A673 (cell line): ENCODE measurements around the gene SLC25A11. TPM values are rescaled to one million over a fixed set of nuclear protein-coding genes. Genes with fewer than 3 reads are reported as not detected.

Source experiments
- BruUV-seq: library from RNA; stranded (reverse); fragments of 400-500 nt; replicated peaks from 2 replicates; lab custom pipeline; 2021; lab: Mats Ljungman, UMichigan
- CTCF ChIA-PET: fragments of 300-600 bp; sonication (Branson Sonifier 250); formaldehyde crosslinking; loops from one replicate; lab custom pipeline; 2022; ENCODE audit warnings: antibody characterized with exemption; lab: Charles Lee
- POLR2A ChIA-PET: fragments of 300-600 bp; sonication (Branson Sonifier 250); formaldehyde crosslinking; loops from one replicate; lab custom pipeline; 2022; ENCODE audit warnings: antibody characterized with exemption; ENCODE audit not compliant: low non-redundant PET; lab: Charles Lee
- DNase-seq: peaks from one replicate; pipeline ENCODE4 v3.0.0-alpha.2; 2015; ENCODE audit warnings: low spot score
- H3K27ac ChIP-seq: fragments of 200-600 bp; sonication (generic); 2 replicates; pipeline ENCODE4 v1.5.1; 2016; ENCODE audit warnings: mixed run types, low read depth, mild to moderate bottlenecking, mixed read lengths, antibody characterized with exemption, low read length; ENCODE audit not compliant: poor library complexity, severe bottlenecking
- H3K27me3 ChIP-seq: fragments of 200-600 bp; sonication (generic); replicated peaks from 2 replicates; pipeline ENCODE4 v1.6.1; 2017; ENCODE audit warnings: mixed run types, low read depth, mild to moderate bottlenecking, mixed read lengths, antibody characterized with exemption, low read length; ENCODE audit not compliant: insufficient read depth, poor library complexity
- H3K36me3 ChIP-seq: fragments of 200-600 bp; sonication (generic); 2 replicates; pipeline ENCODE4 v1.6.1; 2016; ENCODE audit warnings: mixed run types, mild to moderate bottlenecking, mixed read lengths, antibody characterized with exemption, low read length; ENCODE audit not compliant: insufficient read depth, poor library complexity, severe bottlenecking
- H3K4me1 ChIP-seq: fragments of 200-600 bp; sonication (generic); 2 replicates; pipeline ENCODE4 v1.6.1; 2017; ENCODE audit warnings: mixed run types, mild to moderate bottlenecking, mixed read lengths, antibody characterized with exemption, low read length; ENCODE audit not compliant: insufficient read depth, poor library complexity, severe bottlenecking
- H3K4me3 ChIP-seq: fragments of 200-600 bp; sonication (generic); 2 replicates; pipeline ENCODE4 v1.5.1; 2016; ENCODE audit warnings: low read depth, mixed run types, mild to moderate bottlenecking, mixed read lengths, low read length; ENCODE audit not compliant: poor library complexity, severe bottlenecking
- H3K9me3 ChIP-seq: fragments of 200-600 bp; sonication (generic); 2 replicates; pipeline ENCODE4 v1.6.1; 2016; ENCODE audit warnings: mixed run types, low read depth, mild to moderate bottlenecking, mixed read lengths, antibody characterized with exemption, low read length; ENCODE audit not compliant: poor library complexity, severe bottlenecking
- CTCF ChIP-seq: fragments of 300-800, 200-600 bp; sonication (generic); conservative IDR thresholded peaks from 2 replicates; pipeline ENCODE4 v1.5.1; 2017; ENCODE audit warnings: low read depth, mild to moderate bottlenecking, antibody characterized with exemption, low read length, moderate library complexity, mixed read lengths
- EZH2 ChIP-seq: fragments of 200-600 bp; sonication (generic); IDR thresholded peaks from 2 replicates; pipeline ENCODE4 v1.6.1; 2017; ENCODE audit warnings: borderline replicate concordance, low read depth, mild to moderate bottlenecking, mixed read lengths, antibody characterized with exemption, low read length; ENCODE audit not compliant: poor library complexity, severe bottlenecking
- intact Hi-C: fragments of 100-400 bp; cut with micrococcal nuclease; formaldehyde crosslinking; loops from one replicate; pipeline ENCODE4 v1.10.0; 2022; ENCODE audit not compliant: unreplicated experiment
- total RNA-seq: library from RNA; stranded (reverse); gene quantifications from 2 replicates; pipeline ENCODE4 v1.2.3, GENCODE V29; 2021

SLC25A11 gene
- total RNA-seq, 1 experiment from 2014 or later = 113 TPM

GRCh38 chr17:4959261-4959965 is 19.6 kb upstream of the SLC25A11 start:
- POLR2A ChIA-PET = no interaction called here

GRCh38 chr17:4958102-4958501 is 18.3 kb upstream of the SLC25A11 start:
- intact Hi-C loops = no loop called here
- CTCF ChIA-PET = no interaction called here
- no peak overlapping the region for H3K4me3 ChIP-seq
- no peaks in the 10 kb centered on the region for H3K9me3 ChIP-seq
- H3K27ac ChIP-seq = no peak overlapping the region
- TF ChIP-seq CTCF = no peak
- TF ChIP-seq EZH2 = no peak
- peaks cover 6% of the 10 kb centered on the region for H3K36me3 ChIP-seq
- no peak for DNase-seq
- BruUV-seq = no TSS peak
- peaks cover 7% of the 10 kb centered on the region for H3K4me1 ChIP-seq
- H3K27me3 ChIP-seq = no peaks in the 10 kb centered on the region
- POLR2A ChIA-PET = no interaction called here

More at GRCh38 chr17:4959261-4959965, 19.6 kb upstream of the SLC25A11 start:
- Histone ChIP-seq H3K27me3 (no peaks in the 10 kb centered on the region), H3K36me3 (peaks cover 6% of the 10 kb centered on the region), H3K27ac (no peak overlapping the region), H3K4me3 (no peak overlapping the region), H3K9me3 (no peaks in the 10 kb centered on the region), H3K4me1 (peaks cover 7% of the 10 kb centered on the region)
- BruUV-seq = TSS peak; percentile 76
- intact Hi-C loops = no loop called here
- CTCF ChIA-PET = no interaction called here
- TF ChIP-seq CTCF = no peak
- no peak for TF ChIP-seq EZH2
- DNase-seq = no peak

- H3K27me3 ChIP-seq = no peaks in the 10 kb centered on the region
Observed at GRCh38 chr17:4956493-4957061, 16.7 kb upstream of the SLC25A11 start.

More at GRCh38 chr17:4956493-4957061, 16.7 kb upstream of the SLC25A11 start:
- Histone ChIP-seq H3K4me3 (no peak overlapping the region), H3K36me3 (peaks cover 6% of the 10 kb centered on the region), H3K4me1 (peaks cover 7% of the 10 kb centered on the region), H3K27ac (no peak overlapping the region), H3K9me3 (no peaks in the 10 kb centered on the region)
- POLR2A ChIA-PET = no interaction called here
- TF ChIP-seq CTCF (peak; percentile 57), EZH2 (no peak)
- intact Hi-C loops = no loop called here
- no TSS peak for BruUV-seq
- DNase-seq = no peak
- CTCF ChIA-PET = no interaction called here
